GOT3 (cell line): ENCODE data around the gene BSDC1.
"Not testable (repeated sequence)": the region's sequence is repeated elsewhere in the genome, so short reads cannot be mapped to it uniquely, and the experiment has no call there.

Experiments
- DNase-seq: peaks from one replicate; lab custom pipeline; 2025; ENCODE audit warnings: mixed read lengths; lab: John Stamatoyannopoulos, UW

BSDC1 gene, protein sequence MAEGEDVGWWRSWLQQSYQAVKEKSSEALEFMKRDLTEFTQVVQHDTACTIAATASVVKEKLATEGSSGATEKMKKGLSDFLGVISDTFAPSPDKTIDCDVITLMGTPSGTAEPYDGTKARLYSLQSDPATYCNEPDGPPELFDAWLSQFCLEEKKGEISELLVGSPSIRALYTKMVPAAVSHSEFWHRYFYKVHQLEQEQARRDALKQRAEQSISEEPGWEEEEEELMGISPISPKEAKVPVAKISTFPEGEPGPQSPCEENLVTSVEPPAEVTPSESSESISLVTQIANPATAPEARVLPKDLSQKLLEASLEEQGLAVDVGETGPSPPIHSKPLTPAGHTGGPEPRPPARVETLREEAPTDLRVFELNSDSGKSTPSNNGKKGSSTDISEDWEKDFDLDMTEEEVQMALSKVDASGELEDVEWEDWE

DNA sequence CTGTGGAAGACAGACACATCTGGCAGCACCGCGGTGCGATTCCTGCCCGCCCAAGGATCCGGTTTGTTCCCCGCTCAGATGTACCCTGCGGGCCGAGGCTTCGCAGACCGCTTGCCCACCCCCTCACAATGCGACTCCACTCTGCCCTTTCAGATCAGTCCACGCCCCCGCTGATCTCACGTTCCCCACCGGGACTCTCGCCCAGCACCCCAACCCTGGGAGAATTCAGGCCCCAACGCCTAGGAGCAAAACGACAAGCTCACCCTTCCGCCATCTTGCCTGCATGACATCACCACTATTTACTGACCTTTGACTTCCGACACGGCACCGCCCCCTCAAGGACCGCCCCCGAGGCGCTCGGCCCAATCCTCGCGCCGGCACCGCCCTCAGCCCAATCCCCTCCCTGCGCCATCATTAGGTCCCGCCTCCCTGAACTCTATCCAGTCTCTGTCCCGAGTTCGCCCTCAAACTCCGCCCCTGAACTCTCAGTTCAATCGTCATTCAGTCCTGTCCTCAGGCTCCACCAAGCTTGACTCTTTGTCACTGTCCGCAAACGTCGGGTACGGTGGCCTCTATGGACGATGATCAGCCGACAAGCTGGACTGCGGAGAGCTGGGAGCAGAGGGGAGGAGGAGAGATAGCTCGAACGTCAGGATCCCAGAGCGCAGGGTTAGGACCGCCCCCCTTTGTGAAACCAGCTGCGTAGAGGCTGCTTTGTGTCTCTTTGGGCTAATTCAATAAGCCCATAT, at the start of gene BSDC1:
Gene BSDC1, minus strand, starts transcription at position 301 of the 749 bp plus-strand sequence. Its CDS starts 27 bp downstream, at position 274.
- peak; percentile 94 for DNase-seq

DNA sequence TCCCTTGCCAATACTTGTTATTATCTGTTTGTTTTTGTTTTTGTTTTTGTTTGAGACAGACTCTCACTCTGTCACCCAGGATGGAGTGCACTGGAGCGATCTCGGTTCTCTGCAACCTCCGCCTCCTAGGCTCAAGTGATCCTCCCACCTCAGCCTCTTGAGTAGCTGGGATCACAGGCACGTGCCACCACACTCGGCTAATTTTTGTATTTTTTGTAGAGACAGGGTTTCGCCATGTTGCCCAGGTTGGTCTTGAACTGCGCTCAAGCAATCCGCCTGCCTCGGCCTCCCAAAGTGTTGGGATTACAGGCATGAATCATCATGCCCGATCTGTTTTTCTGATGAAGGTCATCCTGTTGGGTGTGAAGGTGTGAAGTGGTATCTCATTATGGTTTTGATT, 47.2 kb upstream of the BSDC1 start:
- not testable (repeated sequence) for DNase-seq

DNA sequence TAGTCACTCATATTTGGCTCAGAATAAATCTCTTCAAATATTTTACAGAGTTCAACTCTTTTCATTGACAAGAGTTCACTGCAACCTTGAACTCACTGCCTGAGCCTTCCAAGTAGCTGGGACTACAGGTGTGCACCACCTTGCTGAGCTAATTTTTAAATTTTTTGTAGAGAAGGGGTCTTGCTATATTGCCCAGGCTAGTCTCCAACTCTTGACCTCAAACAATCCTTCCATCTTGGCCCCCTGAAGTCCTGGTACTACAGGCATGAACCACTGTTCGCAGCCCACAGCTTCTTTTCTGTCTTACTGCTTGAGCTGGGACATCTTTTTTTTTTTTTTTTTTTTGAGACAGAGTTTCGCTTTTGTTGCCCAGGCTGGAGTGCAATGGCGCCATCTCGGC, 44.5 kb upstream of the BSDC1 start:
- DNase-seq: not testable (repeated sequence)

DNA sequence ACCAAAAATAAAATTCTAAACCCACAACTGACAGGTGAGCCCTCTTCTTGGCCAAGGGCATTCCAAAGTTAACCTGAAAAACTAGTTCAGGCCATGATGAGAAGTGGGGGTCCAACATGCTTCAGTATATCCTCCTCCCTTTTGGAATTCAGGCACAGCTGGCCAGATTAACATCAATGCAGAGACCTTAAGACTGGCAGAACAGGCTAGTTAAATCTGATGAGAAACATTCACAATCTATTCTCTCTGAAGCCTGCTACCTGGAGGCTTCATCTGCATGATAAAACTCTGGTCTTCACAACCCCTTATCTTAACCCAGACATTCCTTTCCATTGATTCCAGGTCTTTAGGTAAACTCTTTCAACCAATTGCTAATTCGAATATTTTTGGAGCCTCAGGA, 43.9 kb upstream of the BSDC1 start:
- DNase-seq: no peak

DNA sequence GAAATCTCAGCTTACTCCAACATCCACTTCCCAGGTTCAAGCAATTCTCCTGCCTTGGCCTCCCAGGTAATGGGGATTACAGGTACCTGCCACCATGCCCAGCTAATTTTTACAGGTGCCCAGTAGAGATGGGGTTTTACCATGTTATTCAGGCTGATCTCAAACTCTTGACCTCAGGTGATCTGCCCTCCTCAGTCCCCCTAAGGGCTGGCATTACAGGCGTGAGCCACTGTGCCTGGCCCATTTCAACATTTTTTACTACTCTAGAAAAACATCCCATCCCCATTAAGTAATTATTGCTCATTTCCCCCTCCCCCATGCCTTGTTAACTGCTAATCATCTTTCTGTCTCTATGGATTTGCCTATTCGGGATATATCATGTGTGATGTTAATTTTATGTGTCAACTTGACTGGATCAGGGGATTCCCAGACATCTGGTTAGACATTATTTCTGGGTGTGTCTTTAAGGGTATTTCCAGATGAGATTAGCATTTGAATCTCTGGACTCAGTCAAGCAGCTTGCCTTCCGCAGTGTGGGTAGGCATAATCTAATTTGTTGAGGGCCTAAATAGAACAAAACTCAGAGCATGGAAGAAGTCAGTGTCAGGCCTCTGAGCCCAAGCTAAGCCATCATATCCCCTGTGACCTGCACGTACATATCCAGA, 37.6 kb upstream of the BSDC1 start:
- DNase-seq: no peak

DNA sequence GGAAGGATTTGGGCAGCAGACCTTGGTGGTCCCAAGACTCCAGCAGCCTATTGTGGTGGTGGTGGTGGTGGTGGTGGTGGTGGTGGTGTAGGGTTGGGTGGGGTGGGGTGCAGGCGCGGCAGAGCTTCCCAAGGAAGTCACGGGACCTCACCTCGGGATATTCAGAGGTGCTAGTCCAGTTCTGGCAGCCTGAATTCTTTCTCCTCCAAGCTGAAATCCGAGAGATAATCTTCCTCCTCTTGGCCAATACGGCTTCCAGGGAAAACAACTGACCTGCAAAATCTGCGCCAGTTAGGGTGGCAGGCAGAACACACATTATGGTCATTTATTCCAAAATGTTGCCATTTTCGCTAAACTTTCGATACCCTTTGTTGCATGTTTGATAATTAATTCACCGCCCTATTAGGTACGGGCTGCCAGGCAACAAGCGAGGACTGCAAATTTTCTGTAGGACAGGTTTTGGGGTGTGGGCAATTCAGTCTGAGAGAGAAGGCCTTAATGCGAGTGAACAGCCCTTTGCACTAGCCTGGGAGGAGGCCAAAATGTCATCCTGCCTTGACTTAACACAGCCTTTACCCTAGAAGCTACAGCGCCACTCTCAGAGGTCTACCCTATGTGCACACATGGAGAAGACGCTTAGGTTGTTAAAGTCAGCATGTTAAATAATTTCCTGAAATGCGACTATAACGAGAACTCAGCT, 33.2 kb upstream of the BSDC1 start:
- no peak for DNase-seq

DNA sequence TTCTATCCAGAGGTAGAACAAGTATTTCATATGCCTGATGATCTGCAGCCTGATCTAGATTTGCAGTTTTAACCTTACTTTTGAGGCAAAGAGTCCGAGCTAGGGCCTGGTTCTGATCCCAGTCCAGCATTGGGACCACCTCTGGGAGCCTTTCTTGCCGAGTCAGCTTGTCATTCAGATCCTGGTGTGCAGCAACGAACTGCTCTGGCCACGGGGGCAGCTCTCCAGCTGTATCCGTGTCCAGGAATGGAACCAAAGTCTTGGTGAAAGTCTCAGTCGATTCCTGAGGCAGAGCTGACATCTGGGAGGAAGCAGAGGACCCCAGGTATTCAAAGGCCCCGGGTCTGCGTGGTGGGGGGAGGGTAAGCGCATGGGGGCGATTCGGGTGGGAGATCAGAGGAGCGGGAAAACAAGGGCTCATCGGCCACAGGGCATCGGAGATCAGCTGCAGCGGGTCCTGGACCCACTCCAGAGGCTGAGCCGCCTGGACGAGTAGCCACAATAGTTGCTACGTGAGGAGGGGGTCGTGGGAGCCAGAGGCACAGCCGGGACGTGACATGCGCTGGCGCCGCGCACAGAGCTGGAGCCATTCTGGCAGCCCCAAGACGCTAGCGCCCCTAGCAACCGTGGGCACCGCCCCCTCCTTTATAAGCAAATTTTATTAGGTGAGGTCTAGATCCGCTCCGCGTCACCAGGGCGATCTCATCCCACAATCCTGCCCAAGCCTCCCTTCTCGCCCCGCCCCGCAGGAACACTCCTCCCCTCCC, 32.4 kb upstream of the BSDC1 start:
- DNase-seq: peak; percentile 22

DNA sequence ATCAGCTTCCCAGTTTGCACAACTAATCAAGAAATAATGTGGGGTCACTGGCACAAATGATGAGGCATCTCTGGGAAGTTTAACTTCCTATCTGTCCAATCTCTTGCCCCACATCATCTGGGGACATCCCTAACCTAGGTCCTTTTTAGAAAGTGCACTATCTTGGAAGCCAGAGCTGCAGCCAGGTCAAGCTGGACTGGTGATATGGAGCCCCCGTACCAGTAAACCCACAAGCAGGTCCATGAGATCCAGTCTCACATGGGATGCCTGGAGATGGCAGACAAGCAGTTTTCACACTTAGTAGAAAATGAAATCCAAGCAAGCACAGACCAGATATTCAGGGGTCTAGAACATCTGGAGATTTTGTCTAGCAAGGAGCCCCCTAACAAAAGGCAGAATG, 27.5 kb upstream of the BSDC1 start:
- no peak for DNase-seq

DNA sequence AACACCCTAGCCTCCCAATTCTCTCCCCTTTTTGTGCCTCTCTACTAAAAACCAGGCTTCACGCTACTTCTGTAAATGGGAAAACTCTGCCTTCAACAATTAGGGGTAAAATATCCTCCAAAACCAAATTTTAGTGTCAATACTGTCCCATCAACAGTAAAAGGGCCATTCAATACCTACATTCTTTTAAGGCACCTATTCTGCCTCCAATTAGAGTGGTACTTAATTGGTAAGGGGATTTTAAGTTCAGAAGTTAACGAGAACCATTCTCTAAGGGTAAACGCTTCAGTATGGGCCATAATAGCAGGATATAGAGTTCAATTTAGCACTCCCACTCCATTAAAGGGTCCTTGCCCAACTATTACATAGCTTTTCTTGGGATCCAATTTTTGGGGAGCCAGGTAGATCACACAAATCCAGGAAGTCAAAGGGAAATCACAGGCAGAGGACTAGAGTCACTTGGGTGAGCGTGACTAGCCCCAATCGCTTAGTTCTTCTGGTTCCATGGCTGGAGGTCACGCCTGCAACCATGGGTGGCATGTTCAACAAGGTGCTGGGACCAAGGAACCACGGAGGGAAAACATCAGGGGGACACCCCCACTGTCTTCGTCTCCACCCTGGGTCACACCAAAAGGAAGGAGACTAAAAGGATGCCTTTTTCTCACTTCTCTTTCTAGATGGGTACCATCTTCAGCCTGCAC, 20.1 kb upstream of the BSDC1 start:
- DNase-seq: no peak

DNA sequence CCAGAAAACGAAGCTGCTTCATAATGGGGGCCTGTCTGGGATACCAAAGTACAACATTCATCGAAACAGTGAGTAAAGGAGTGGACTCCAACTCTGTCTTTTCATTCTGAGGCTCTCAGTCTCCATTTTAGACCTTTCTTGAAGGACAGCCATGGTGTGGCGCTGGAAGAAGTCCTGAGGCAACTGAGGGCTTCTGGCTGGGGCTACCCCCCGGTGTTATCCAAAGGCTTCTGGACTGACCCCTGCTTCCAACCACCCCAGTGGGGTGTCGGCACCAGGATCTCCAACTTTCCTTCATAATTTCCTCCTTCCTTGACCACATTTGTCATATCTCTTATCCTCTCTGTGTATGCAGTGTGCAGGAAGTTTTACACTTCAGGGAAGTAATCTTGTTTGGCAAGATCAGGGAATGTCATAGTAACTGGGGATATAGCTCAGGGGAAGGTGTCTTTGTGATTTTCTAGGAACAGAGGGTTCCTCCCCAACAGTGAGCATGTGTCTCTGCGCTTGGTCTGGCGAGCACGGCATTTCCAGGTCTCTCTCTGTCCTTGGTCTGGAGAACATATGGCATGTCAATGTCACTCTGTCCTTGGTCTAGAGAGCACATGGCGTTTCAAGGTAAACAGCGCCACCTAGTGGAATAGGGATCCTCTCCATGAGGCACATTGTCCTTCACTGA, 19.4 kb upstream of the BSDC1 start:
- DNase-seq: no peak

DNA sequence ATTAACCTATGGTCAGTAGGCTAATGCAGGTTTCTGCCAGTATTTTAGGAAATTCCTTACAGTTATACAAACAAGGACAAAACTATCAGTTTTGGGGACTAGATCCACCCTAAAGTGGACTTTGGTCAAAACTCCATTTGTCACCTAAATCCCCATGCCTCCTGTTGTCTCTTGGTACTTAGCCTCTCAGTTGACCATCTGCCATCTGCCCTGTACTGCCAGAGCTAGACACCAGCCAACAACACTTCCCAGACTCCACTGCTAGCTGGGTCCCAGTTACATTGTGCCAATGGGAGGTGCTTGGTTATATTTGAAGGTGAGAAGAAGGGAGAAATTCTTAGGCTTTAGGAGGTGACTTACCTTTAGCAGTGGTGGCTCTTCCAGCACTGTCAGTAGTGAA, 17.0 kb upstream of the BSDC1 start:
- DNase-seq: no peak

DNA sequence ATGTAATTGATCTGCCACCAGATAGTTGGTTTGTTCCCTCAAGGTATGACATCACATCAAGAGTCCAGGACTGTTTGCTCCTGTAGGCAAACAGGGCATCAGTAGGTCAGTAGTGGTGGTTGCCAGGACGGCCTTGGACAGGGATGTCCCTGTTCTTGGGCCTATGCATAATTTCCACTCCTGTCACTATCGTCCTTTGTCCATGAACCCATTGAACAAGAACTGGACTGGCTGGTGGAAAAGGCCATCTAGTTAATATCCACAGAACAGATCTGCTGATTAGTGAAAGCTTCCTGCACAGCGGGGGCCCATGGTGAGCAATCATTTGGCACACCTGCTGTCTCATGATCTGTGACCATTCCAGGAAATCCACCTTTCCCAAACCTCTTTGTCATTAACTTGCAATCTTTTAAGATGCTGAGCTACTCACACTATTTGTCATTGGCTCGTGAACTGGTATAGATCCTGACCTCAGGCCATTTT, 12.4 kb upstream of the BSDC1 start:
- DNase-seq: no peak

DNA sequence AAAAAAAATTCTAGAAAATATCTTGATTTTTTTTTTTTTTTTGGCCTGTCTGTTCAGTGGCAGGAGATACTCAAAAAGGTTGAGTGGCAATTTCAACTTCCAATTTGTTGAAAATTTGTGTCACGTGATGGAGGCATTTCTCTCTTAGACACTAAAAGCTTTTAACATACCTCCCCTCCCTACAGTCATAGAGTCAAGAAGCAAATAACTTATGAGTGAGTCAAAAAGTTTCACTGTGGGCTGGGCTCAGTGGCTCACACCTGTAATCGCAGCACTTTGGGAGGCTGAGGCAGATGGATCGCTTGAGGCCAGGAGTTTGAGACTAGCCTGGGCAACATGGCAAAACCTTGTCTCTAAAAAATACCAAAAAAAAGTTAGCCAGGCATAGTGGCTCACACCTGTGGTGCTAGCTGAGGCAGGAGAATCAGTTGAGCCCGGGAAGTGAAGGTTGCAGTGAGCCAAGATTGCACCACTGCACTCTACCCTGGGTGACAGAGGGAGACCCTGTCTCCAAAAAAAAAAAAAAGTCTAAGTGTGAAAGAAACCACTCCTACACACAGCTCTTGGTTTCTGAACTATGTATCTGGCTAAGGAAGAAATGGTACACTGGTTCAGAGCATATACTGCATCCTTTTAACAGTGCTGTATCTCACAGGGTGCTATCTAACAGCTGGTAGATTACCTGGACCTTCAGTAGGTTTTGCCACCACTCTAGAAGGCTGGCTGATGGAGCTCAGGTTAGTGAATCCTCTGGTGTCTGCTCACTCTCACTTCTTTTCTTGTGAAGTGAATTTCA, 11.6 kb upstream of the BSDC1 start:
- DNase-seq: no peak

DNA sequence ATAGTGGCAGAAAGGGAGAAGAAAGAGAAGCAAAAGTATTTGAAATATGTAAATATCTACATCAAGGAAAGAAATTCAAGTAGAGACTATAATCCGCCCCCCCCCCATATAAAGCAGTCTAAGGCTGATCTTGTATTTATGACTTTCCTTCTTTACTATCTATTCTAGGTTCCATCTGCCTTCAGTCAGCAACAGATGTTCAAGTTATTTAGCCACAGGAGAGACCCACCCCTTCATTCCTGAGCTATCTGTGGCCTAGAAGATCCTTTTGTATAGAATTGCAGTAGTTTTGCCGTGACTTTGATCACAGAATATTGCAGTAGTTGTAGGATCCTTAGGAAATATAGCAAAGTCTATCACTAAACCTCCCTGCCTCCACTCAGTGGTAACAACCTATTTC, 10.7 kb upstream of the BSDC1 start:
- no peak for DNase-seq

DNA sequence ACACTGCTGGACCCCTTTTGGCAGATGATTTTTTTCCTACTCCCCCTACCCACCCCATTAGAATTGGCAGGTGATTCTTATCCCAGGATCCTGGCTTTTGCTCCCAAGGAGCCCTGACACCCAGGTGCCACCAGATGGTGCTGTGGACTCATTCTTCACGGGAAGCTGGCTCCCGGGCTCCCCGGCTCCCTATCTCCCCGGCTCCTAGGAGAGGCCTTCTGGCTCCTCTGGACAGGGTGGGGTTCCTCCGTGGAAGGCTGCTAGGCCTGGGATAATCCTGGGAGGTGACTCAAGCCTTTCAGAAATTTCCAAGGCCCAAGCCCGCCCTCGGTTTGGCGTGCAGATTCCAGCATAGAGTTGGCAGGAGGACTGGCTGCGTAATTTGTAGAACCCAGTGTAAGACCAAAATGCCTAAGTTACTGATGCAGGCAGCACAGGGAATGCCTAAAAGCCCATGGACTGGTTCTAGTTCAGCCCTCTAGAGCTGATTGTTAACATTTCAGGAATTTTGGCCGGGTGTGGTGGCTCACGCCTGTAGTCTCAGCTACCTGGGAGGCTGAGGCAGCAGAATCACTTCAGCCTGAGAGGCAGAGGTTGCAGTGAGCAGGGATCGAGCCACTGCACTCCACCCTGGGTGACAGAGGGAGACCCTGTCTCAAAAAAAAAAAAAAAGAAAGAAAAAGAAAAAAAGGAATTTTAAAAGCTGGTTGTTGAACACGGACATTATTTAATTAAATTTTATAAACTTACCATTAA, 6.8 kb upstream of the BSDC1 start:
- DNase-seq: peak; percentile 69

DNA sequence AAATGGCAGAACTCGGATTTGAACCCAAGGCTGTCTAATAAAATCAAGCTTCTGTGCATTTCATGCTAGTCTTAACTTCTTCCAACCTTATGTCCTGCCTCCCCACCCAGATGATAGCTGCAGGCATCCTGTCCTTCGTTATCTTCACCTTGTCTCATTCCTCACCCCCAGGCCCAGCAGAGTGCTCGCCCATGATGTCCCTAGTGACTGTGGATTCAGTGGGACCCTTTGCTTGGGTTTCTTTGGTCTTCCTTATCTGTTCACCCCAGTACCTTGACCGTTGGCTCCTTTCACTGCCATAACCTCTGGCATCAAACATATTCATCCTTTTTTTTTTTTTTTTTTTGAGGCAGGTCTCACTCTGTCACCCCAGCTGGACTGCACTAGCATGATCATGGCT, 5.6 kb upstream of the BSDC1 start:
- DNase-seq: no peak

DNA sequence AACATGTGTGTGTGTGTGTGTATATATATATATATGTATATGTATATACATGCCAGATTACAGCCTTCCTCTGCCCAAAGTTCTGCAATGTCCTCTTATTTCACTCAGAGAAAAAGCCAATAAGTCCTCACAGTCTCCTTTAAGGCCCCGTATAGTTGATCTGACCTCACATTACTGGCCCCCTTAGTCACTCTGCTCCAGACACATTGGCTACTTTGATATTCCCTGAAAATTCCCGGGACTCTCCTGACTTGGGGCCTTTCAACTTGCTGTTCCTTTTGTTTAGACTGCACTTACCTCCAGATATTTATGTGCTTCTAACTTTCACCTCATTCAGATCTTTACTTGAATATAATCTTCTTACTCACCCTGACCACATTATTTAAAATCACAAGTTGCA, 4.2 kb upstream of the BSDC1 start:
- DNase-seq: no peak

DNA sequence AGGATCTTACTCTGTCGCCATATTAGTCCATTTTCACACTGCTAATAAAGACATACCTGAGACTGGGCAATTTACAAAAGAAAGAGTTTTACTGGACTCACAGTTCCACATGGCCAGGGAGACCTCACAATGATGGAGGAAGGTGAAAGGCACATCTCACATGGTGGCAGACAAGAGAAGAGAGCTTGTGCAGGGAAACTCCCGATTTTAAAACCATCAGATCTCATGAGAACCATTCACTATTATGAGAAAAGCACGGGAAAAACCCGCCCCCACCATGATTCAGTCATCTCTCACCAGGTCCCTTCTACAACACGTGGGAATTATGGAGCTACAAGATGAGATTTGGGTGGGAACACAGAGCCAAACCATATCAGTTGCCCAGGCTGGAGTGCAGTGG, 2.3 kb upstream of the BSDC1 start:
- not testable (repeated sequence) for DNase-seq
